HCT116 (cell line): ENCODE measurements around the gene ATAD3C. TPM values are rescaled to one million over a fixed set of nuclear protein-coding genes. Genes with fewer than 3 reads are reported as not detected.

Experiments
- ATAC-seq: fragments of 200-7000 bp; cut with Tn5 transposase; 2 replicates; pipeline ENCODE4 v1.9.1; 2020; ENCODE audit warnings: mild to moderate bottlenecking, moderate library complexity
- BruUV-seq: library from RNA; stranded (reverse); fragments of 400-500 nt; replicated peaks from 2 replicates; lab custom pipeline; 2021; lab: Mats Ljungman, UMichigan
- CTCF ChIA-PET: fragments of 300-600 bp; sonication (Branson Sonifier 250); formaldehyde crosslinking; loops from one replicate; lab custom pipeline; 2021; ENCODE audit warnings: antibody characterized with exemption; lab: Charles Lee
- POLR2A ChIA-PET: fragments of 300-600, 350-600 bp; sonication (Branson Sonifier 250); formaldehyde crosslinking; loops from one replicate; lab custom pipeline; 2021; ENCODE audit warnings: antibody characterized with exemption; lab: Charles Lee
- RAD21 ChIA-PET, 2 experiments: fragments of 300-600 bp; sonication (Branson Sonifier 250); formaldehyde crosslinking; loops; one replicate each; lab custom pipeline; 2023; ENCODE audit warnings: low total read pairs in 2 of 2; ENCODE audit not compliant: uncharacterized antibody in 2 of 2, unreplicated experiment in 2 of 2, low non-redundant PET in 1 of 2; lab: Charles Lee
- DNase-seq: peaks from one replicate; pipeline ENCODE4 v3.0.0-alpha.2; 2010; ENCODE audit warnings: low read depth, low spot score
- H2AFZ ChIP-seq: fragments of 200-600 bp; shearing (Covaris generic), sonication (generic); 2 replicates; pipeline ENCODE4 v1.6.1; 2017; ENCODE audit warnings: low read depth, mixed run types, mixed read lengths, antibody characterized with exemption, low read length; ENCODE audit not compliant: poor library complexity, severe bottlenecking
- H3K27ac ChIP-seq: 2 replicates; pipeline ENCODE4 v1.5.1; 2012; ENCODE audit warnings: low read depth, low read length
- H3K27me3 ChIP-seq: fragments of 200-600 bp; sonication (generic); 2 replicates; pipeline ENCODE4 v1.6.1; 2016; ENCODE audit warnings: mixed run types, low read length, mixed read lengths; ENCODE audit not compliant: insufficient read depth
- H3K36me3 ChIP-seq, 2 experiments: fragments of 200-500 bp in 1 of 2; fragments of 200-600 bp in 1 of 2; sonication (Bioruptor generic) in 1 of 2; sonication (generic) in 1 of 2; 2 replicates each; pipeline versions ENCODE4 v1.5.1 to v1.6.1; 2014 to 2016; ENCODE audit warnings: low read length in 2 of 2, inconsistent platforms in 1 of 2, mixed read lengths in 1 of 2, mixed run types in 1 of 2; ENCODE audit not compliant: insufficient read depth in 2 of 2, control insufficient read depth in 1 of 2
- H3K4me1 ChIP-seq, 2 experiments: fragments of 200-600 bp in 1 of 2; sonication (generic) in 1 of 2; 2 replicates each; pipeline versions ENCODE4 v1.5.1 to v1.6.1; 2012 to 2017; ENCODE audit warnings: low read length in 2 of 2, inconsistent platforms in 1 of 2, mild to moderate bottlenecking in 1 of 2, mixed read lengths in 1 of 2, mixed run types in 1 of 2, moderate library complexity in 1 of 2; ENCODE audit not compliant: insufficient read depth in 2 of 2, control insufficient read depth in 1 of 2
- H3K4me2 ChIP-seq: fragments of 200-600 bp; sonication (generic); 2 replicates; pipeline ENCODE4 v1.6.1; 2017; ENCODE audit warnings: mixed run types, low read length, mixed read lengths
- H3K4me3 ChIP-seq, 2 experiments: fragments of 200-600 bp in 1 of 2; sonication (generic) in 1 of 2; replicated peaks in 1 of 2; 2 replicates each; pipeline ENCODE4 v1.5.1; 2011 to 2016; ENCODE audit warnings: low read length in 2 of 2, control low read depth in 1 of 2, low read depth in 1 of 2, mild to moderate bottlenecking in 1 of 2, mixed read lengths in 1 of 2, mixed run types in 1 of 2
- H3K79me2 ChIP-seq: fragments of 200-600 bp; sonication (generic); 2 replicates; pipeline ENCODE4 v1.6.1; 2017; ENCODE audit warnings: mild to moderate bottlenecking, mixed run types, low read length, moderate library complexity, mixed read lengths; ENCODE audit not compliant: insufficient read depth
- H3K9ac ChIP-seq: fragments of 200-600 bp; sonication (generic); 2 replicates; pipeline ENCODE4 v1.6.1; 2016; ENCODE audit warnings: low read length, mixed read lengths
- H3K9me2 ChIP-seq: fragments of 200-600 bp; sonication (generic), shearing (Covaris generic); 2 replicates; pipeline ENCODE4 v1.6.1; 2017; ENCODE audit warnings: mixed run types, mild to moderate bottlenecking, moderate library complexity; ENCODE audit not compliant: insufficient read depth
- H3K9me3 ChIP-seq, 2 experiments: fragments of 200-500 bp in 1 of 2; fragments of 200-600 bp in 1 of 2; sonication (Bioruptor generic) in 1 of 2; sonication (generic) in 1 of 2; 2 replicates each; pipeline ENCODE4 v1.6.1; 2014 to 2017; ENCODE audit warnings: low read length in 2 of 2, mixed read lengths in 2 of 2, inconsistent platforms in 1 of 2, low read depth in 1 of 2, mild to moderate bottlenecking in 1 of 2, mixed run types in 1 of 2, moderate library complexity in 1 of 2; ENCODE audit not compliant: control insufficient read depth in 1 of 2, insufficient read depth in 1 of 2
- H4K20me1 ChIP-seq: fragments of 200-600 bp; sonication (generic), shearing (Covaris generic); 2 replicates; pipeline ENCODE4 v1.6.1; 2017; ENCODE audit warnings: mixed run types, mild to moderate bottlenecking, moderate library complexity; ENCODE audit not compliant: insufficient read depth
- ATF3 ChIP-seq: IDR thresholded peaks from 2 replicates; pipeline ENCODE4 v1.6.1; 2012
- CBX3 ChIP-seq: IDR thresholded peaks from 2 replicates; pipeline ENCODE4 v1.6.1; 2012; ENCODE audit warnings: low read depth
- CTCF ChIP-seq, 3 experiments: fragments of 200-600 bp in 1 of 3; sonication (generic) in 1 of 3; IDR thresholded peaks in 2 of 3; conservative IDR thresholded peaks in 1 of 3; 2 replicates each; pipeline ENCODE4 v1.5.1; 2012 to 2017; ENCODE audit warnings: low read depth in 2 of 3, low read length in 2 of 3, antibody characterized with exemption in 1 of 3, borderline replicate concordance in 1 of 3, control low read depth in 1 of 3, mild to moderate bottlenecking in 1 of 3, mixed read lengths in 1 of 3, mixed run types in 1 of 3, moderate library complexity in 1 of 3; ENCODE audit not compliant: insufficient read depth in 1 of 3
- ELF1 ChIP-seq: IDR thresholded peaks from 2 replicates; pipeline ENCODE4 v1.6.1; 2012; ENCODE audit warnings: low read depth, borderline replicate concordance
- FOSL1 ChIP-seq: IDR thresholded peaks from 2 replicates; pipeline ENCODE4 v1.6.1; 2012; ENCODE audit warnings: low read depth
- SIN3A ChIP-seq: IDR thresholded peaks from 2 replicates; pipeline ENCODE4 v1.6.1; 2012; ENCODE audit warnings: low read depth
- YY1 ChIP-seq: IDR thresholded peaks from 2 replicates; pipeline ENCODE4 v1.6.1; 2011; ENCODE audit warnings: low read length, low read depth, moderate library complexity, mild to moderate bottlenecking; ENCODE audit not compliant: insufficient replicate concordance; ENCODE audit errors: extremely low read depth
- ZFX ChIP-seq: fragments of 450-650 bp; IDR thresholded peaks from 2 replicates; pipeline ENCODE4 v1.6.1; 2017
- ZNF274 ChIP-seq: fragments of 200-500 bp; sonication (Bioruptor generic); IDR thresholded peaks from 2 replicates; pipeline ENCODE4 v1.6.1; 2014; ENCODE audit warnings: mild to moderate bottlenecking, low read depth, low read length, inconsistent platforms
- intact Hi-C: fragments of 100-400 bp; cut with micrococcal nuclease; formaldehyde crosslinking; loops from 2 replicates; pipeline ENCODE4 v1.10.0; 2022
- total RNA-seq: library from RNA; stranded (reverse); gene quantifications from one replicate; pipeline ENCODE4 v1.2.1, GENCODE V29; 2021; ENCODE audit not compliant: unreplicated experiment
- TF ChIP-seq, protein P1 (sequence below): IDR thresholded peaks from 2 replicates; pipeline ENCODE4 v1.6.1; 2012

Gene ATAD3C
- total RNA-seq, 1 experiment from 2014 or later = 0.61 TPM

GRCh38 chr1:1401457-1402010 is 48.0 kb upstream of the ATAD3C start (continued):
- TF ChIP-seq CTCF (IDR thresholded peaks at IDR 0.05 in 2 of 3, conservative IDR thresholded peaks at IDR 0.05 in 1 of 3; ENCODE audit: borderline replicate concordance in 1 of 3, insufficient read depth in 1 of 3, low read depth in 2 of 3, low read length in 2 of 3) = no peak
- TF ChIP-seq SIN3A = no peak
- no peak for TF ChIP-seq ZNF274
- no peak for TF ChIP-seq CBX3
- TF ChIP-seq, protein P1, sequence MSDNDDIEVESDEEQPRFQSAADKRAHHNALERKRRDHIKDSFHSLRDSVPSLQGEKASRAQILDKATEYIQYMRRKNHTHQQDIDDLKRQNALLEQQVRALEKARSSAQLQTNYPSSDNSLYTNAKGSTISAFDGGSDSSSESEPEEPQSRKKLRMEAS = no peak
- TF ChIP-seq ELF1 = no peak
- no peak for TF ChIP-seq ATF3
- TF ChIP-seq FOSL1 = no peak

DNA sequence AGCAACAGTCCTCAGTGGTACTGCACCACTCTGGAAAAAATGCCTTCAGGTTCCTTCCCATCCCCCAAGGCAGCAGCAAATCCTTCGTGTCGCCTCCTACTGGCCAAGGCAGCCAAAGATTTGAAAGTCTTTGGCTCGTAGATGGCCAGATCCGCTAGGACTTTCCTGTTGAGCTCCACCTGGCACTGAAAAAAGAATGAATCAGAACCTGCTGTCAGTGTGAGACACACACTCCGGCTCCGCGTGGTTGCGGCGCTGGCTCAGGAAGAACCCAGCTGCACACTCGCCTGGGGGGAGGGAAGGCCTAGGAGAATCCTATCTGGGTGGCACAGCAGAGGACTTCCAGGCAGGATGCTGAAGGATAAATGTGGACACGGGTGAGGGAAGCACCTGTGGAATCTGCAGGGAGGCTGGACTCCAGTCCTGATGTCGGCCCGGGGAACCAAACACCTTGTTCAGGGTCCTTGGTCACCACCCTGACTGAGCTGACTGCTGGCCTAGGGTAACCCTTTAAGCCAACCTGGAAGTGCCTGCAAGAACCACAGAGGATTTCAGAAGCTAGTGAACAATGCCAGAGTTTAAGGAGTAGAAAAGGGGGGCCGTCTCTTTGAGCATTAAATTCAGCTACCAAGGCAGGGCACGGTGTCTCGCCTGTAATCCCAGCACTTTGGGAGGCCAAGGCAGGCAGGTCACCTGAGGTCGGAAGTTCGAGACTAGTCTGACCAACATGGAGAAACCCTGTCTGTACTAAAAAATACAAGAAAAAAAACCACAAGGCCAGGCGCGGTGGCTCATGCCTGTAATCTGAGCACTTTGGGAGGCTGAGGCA is 47.2 kb upstream of the ATAD3C start:
- Histone ChIP-seq H3K4me2 (peak overlapping the region; percentile 98; the same call in 1 of the 2 replicates), H3K9me3 (no peaks in the 10 kb centered on the region), H3K4me1 (peaks cover 19 to 56% of the 10 kb centered on the region in 2 experiments), H3K27me3 (no peaks in the 10 kb centered on the region)
- peak; percentile 52 for DNase-seq
- RAD21 ChIA-PET = no interaction called here
- TF ChIP-seq ZFX (no peak), YY1 (peak; percentile 17), CTCF (IDR thresholded peaks at IDR 0.05 in 2 of 3, conservative IDR thresholded peaks at IDR 0.05 in 1 of 3; ENCODE audit: borderline replicate concordance in 1 of 3, insufficient read depth in 1 of 3, low read depth in 2 of 3, low read length in 2 of 3) (peak in 2 of 3 experiments; percentile 87; a peak in 4 of 6 replicates)
- TF ChIP-seq, all 23 proteins: peak for 2
- BruUV-seq = no TSS peak
- POLR2A ChIA-PET = interaction anchor here (0.7 kb wide), 1 partner anchor 9 kb away, joined by 3 read pairs; no protein-coding TSS in a partner anchor
- ATAC-seq = peak; percentile 19; the same call in 1 of the 2 replicates
- Histone ChIP-seq H3K9me2 (no peaks in the 10 kb centered on the region), H3K9ac (no peak overlapping the region), H3K36me3 (peaks cover 20 to 49% of the 10 kb centered on the region in 2 experiments), H3K4me3 (no peak overlapping the region), H3K79me2 (peaks cover 85% of the 10 kb centered on the region), H2AFZ (no peak overlapping the region), H4K20me1 (peaks cover 5% of the 10 kb centered on the region; the same call in 1 of the 2 replicates), H3K27ac (peak overlapping the region; percentile 86)
- CTCF ChIA-PET = interaction anchor here (1.0 to 1.6 kb wide), 6 partner anchors 12 to 102 kb away, joined by 3 to 9 read pairs (median 4); partner anchors contain the start of gene AURKAIP1
- intact Hi-C loops = loop anchor here (2.0 kb wide), 1 partner anchor 39 kb away; no protein-coding TSS in a partner anchor
